GM19023 (cell line): ENCODE measurements around the gene ST7.
"Not testable (repeated sequence)": the region's sequence is repeated elsewhere in the genome, so short reads cannot be mapped to it uniquely, and the experiment has no call there.

Experiments used
- ATAC-seq: cut with Tn5 transposase; IDR thresholded peaks from one replicate; pipeline ENCODE4 v1.9.1; 2021; ENCODE audit warnings: mild to moderate bottlenecking, moderate library complexity; ENCODE audit not compliant: unreplicated experiment

ST7 gene

DNA sequence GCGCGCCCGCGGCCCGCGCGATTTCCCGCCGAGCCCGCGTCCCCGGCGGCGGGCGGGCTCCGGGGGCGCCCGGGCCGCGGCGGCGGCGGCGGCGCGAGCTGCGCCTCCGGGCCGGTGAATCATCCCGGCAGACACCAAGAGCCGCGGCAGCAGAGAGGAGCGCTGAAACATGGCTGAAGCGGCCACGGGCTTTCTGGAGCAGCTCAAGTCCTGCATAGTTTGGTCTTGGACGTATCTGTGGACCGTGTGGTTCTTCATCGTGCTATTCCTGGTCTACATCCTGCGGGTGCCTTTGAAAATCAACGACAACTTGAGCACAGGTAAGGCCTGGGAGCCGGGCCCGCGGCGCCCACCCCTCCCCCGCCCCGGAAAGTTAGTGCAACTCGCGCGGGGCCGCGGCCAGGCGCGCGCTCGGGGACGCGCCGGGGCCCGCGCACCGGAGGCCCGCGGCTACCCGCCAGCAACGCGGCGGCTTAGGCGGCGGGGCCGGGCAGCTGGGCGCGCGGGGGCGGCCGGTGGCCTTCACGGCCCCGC lies at the start of gene ST7:
ST7 (plus strand) TSS at position 130 of the 534 bp plus-strand sequence; CDS start at position 170, 40 bp downstream.
- peak; percentile 44 for ATAC-seq

- ATAC-seq = no peak
Measured at GRCh38 chr7:116906391-116906790, 46.9 kb upstream of the ST7 start.

DNA sequence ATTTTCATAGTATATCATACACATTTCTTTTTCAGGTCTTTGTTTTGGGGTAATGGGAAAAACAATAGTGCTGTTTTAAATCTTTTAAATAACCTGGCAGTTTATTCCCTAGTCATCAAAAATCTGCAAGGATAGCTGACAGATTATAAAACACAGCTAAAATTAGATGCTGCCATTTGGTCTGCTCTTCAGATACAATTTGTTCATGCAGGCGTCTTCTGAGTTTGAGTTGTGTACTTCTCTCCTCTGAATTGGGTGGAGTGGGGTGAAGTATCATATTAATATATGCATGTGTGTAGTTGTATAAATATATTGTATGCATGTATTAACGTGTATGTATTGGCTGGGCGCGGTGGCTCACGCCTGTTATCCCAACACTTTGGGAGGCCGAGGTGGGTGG lies 42.9 kb upstream of the ST7 start:
- no peak for ATAC-seq

DNA sequence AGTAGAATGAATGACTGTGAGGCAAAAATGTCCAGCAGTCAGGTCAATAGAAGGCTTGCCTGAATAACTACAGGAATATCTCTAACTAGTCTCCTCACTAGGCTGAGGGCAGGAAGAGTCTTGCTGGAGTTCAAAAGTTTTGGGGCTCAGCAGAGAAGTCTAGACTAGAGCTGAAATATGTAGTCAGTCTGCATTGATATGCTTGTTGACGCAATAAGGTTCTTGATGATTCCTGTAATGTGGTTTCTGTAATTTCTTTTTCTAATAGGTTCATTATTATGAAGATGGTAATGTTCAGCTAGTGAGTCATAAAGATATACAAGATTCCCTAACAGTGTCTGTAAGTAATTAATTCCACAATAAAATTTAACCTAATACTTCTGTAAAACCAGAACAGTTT lies 41.5 kb upstream of the ST7 start:
- ATAC-seq = no peak

DNA sequence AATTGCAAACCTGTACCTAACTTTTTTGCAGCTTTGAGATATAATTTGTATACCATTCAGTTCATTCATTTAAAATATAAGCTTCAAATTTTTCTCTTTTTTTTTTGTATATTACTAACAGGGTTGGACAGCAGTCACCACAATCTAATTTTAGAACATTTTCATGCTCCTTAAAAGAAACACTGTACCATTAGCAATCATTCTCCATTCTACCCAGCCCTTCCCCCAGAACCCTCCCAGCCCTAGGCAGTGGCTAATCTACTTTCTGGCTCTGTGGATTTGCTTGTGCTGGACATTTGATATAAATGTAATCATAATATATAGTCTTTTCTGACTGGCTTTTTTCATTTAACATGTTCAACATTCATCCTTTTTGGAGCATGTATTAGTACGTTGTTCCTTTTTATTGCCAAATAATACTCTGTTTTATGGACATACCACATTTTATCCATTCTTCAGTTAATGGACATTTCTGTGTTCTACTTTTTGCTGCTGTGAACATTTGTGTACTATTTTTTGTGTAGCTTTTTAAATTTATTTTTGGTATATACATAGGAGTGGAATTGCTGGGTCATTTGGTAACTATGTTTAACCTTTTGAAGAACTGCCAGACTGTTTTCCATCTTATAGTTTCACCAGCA lies 40.9 kb upstream of the ST7 start:
- ATAC-seq = no peak

- ATAC-seq = no peak
Measured at GRCh38 chr7:116918704-116919103, 34.6 kb upstream of the ST7 start.

DNA sequence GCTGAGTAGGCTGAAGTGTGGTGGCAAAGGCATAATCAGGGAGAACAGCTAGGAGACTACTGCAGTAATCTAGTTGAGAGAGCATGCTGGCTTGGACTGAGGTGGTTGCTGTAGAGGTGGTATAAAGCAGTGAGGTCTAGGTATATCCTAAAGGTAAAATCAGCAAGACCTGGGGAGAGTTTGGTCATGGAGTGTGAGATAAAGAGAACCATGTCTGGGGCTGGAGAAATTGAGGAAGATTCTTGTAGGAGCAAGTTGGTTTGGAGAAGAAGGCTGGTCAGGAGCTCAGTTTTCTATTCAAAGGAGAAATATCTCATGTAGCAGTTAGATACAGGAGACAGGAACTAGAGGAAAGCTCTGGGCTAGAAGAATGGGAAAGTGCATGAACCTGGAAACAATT lies 32.9 kb upstream of the ST7 start:
- ATAC-seq = no peak

- ATAC-seq = no peak
Measured at GRCh38 chr7:116922545-116922944, 30.8 kb upstream of the ST7 start.

- no peak for ATAC-seq
Measured at GRCh38 chr7:116924741-116925140, 28.6 kb upstream of the ST7 start.

DNA sequence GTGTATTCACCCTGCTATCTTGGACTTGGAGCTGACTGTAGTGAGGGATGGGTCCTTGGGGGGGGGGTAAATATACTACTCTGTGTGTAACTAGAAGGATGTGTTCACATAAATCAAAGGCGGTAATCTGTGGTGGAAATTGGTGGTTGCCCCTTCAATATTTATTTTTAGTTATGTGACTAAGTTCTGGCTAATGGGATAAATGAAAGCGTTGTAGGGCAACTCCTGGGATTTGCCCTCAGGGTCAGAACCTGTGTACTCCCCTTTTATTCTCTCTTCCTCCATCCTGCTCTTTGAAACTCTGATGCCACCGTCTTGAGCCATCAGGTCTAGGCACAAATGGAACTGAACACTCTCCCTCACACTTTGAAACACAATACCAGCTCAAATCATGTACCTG lies 24.3 kb upstream of the ST7 start:
- no peak for ATAC-seq

DNA sequence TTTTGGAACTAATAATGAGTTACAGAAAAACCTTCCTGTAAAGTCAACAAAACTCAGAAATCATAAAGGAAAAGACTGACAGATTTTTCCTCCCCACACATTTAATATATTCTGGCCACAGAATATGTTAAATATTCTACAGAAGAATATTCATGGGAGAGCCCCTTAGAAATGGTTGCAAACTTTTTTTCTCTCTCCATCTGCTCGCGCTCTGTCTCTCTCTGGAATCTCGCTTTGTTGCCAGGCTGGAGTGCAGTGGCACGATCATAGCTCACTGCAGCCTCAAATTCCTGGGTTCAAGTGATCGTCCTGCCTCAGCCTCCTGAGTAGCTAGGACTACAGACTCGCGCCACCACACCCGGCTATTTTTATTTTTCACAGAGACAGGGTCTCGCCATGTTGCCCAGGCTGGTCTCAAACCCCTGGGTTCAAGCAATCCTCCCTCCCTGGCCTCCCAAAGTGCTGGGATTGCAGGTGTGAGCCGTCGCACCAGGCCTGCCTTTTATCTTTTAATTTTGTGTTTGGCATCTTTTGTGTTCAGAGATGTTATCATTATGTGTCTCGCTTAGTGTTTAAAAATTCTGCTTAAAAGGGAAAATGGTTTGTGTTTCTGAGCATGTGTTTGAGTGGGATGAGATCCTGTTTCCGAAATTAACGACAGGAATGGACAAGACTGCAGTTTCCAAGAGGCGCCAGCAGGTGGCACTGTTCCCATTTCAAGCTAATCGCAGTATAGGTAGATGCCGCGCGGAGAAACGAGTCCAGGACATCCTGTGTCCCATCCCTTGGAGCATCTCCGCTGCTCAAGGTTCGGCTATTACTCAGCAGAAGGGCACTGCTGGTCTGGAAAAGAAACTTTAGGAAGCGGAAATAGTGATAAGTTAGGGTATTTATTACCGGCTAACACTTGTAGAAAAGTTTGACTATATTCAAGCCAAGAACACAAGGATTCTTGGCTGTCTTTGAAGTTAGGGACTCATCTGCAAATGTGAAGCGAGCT lies 23.1 kb upstream of the ST7 start:
- no peak for ATAC-seq

GRCh38 chr7:116932566-116932965 lies 20.7 kb upstream of the ST7 start:
- no peak for ATAC-seq

- ATAC-seq = no peak
Measured at GRCh38 chr7:116933465-116933864, 19.8 kb upstream of the ST7 start.

- ATAC-seq = no peak
Measured at GRCh38 chr7:116934580-116934979, 18.7 kb upstream of the ST7 start.

DNA sequence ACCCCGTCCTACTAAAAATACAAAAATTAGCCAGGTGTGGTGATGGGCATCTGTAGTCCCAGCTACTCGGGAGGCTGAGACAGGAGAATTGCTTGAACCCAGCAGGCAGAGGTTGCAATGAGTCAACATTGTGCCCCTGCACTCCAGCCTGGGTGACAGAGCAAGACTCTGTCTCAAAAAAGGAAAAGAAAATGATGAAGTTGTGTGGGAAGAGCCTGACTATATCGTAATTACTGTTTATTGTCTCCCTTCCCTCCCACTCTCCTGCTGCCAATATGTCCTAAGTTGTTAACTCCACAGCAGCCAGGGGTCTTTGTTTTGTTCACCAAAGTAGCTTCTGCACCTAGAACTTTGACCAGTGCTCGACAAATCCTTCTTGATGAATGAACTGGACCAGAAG lies 16.5 kb upstream of the ST7 start:
- ATAC-seq = not testable (repeated sequence)

- ATAC-seq = no peak
Measured at GRCh38 chr7:116938678-116939077, 14.6 kb upstream of the ST7 start.

GRCh38 chr7:116940689-116941370 lies 12.5 kb upstream of the ST7 start:
- ATAC-seq = no peak

DNA sequence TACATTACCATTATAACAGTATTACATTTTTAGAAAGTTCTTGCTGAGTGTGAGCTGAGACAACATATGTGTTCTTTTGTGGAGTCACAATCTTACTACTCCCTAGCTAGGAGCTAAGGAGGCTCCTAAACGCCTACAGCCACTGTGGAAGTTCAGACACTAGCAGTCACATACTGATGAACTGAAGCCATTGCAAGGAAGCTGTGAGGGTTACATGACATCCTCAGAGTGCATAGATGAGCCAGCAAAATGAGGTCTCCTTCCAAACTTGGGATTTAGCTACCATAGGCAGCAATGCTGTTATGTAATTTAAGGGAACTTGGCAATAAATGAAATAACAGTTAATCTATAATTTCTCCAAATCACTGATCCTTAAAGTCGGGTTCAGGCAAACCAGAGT lies 10.8 kb upstream of the ST7 start:
- ATAC-seq = no peak

GRCh38 chr7:116948934-116949333 lies 4.4 kb upstream of the ST7 start:
- no peak for ATAC-seq

GRCh38 chr7:116949941-116950801 lies 3.1 kb upstream of the ST7 start:
- ATAC-seq = no peak
